HG02678 (cell line): Measurements from ENCODE around the gene ALG8.
"Not testable (repeated sequence)": the region's sequence is repeated elsewhere in the genome, so short reads cannot be mapped to it uniquely, and the experiment has no call there.

Source experiments
- ATAC-seq: cut with Tn5 transposase; IDR thresholded peaks from one replicate; pipeline ENCODE4 v1.9.1; 2021; ENCODE audit warnings: mild to moderate bottlenecking, moderate library complexity; ENCODE audit not compliant: unreplicated experiment

The ALG8 gene

GRCh38 chr11:78072455-78072854, 67.0 kb downstream of the ALG8 start:
- no peak for ATAC-seq

GRCh38 chr11:78071717-78072116, 67.7 kb downstream of the ALG8 start:
- ATAC-seq: no peak

GRCh38 chr11:78070621-78071020, 68.8 kb downstream of the ALG8 start:
- ATAC-seq: no peak

- ATAC-seq: no peak
Measured at GRCh38 chr11:78069465-78069864, 70.0 kb downstream of the ALG8 start.

- no peak for ATAC-seq
Measured at GRCh38 chr11:78067704-78068103, 71.7 kb downstream of the ALG8 start.

GRCh38 chr11:78066471-78066870, 73.0 kb downstream of the ALG8 start:
- no peak for ATAC-seq

GRCh38 chr11:78065203-78065602, 74.2 kb downstream of the ALG8 start:
- no peak for ATAC-seq

- ATAC-seq: no peak
Measured at GRCh38 chr11:78063440-78064181, 75.8 kb downstream of the ALG8 start, which contains the start of gene THRSP. Gene THRSP, plus strand, starts transcription at chr11:78063861. Its CDS starts 21 bp downstream, at chr11:78063882.

GRCh38 chr11:78062671-78063070, 76.8 kb downstream of the ALG8 start:
- no peak for ATAC-seq

GRCh38 chr11:78061921-78062311, 77.5 kb downstream of the ALG8 start:
- no peak for ATAC-seq

- ATAC-seq: no peak
Measured at GRCh38 chr11:78061088-78061920, 78.1 kb downstream of the ALG8 start.

GRCh38 chr11:78060533-78060932, 78.9 kb downstream of the ALG8 start:
- no peak for ATAC-seq

- ATAC-seq: not testable (repeated sequence)
Measured at GRCh38 chr11:78059749-78060328, 79.6 kb downstream of the ALG8 start.

GRCh38 chr11:78057462-78058055, 81.9 kb downstream of the ALG8 start:
- no peak for ATAC-seq

- ATAC-seq: no peak
Measured at GRCh38 chr11:78056093-78056492, 83.3 kb downstream of the ALG8 start.

- no peak for ATAC-seq
Measured at GRCh38 chr11:78054971-78055370, 84.5 kb downstream of the ALG8 start.

GRCh38 chr11:78050964-78051831, 88.2 kb downstream of the ALG8 start:
- ATAC-seq: no peak
